Brain microvascular endothelial cell (primary cell): ENCODE measurements around the gene GPR32.

Experiments used
- DNase-seq: peaks from one replicate; pipeline ENCODE4 v3.0.0-alpha.2; 2020
- H3K27ac ChIP-seq: fragments of 250-450 bp; sonication (Bioruptor Pico); 2 replicates; pipeline ENCODE4 v1.5.1; 2020; ENCODE audit warnings: mild to moderate bottlenecking, moderate library complexity
- H3K27me3 ChIP-seq: fragments of 250-450 bp; sonication (Bioruptor Pico); replicated peaks from 2 replicates; pipeline ENCODE4 v1.5.1; 2020; ENCODE audit warnings: mild to moderate bottlenecking
- H3K36me3 ChIP-seq: fragments of 250-450 bp; sonication (Bioruptor Pico); replicated peaks from 2 replicates; pipeline ENCODE4 v1.5.1; 2020; ENCODE audit warnings: mild to moderate bottlenecking
- H3K4me3 ChIP-seq: 2 replicates; pipeline ENCODE4 v1.5.1; 2011; ENCODE audit warnings: low read depth, mild to moderate bottlenecking, control low read depth, low read length, moderate library complexity
- CTCF ChIP-seq: IDR thresholded peaks from 2 replicates; pipeline ENCODE4 v1.5.1; 2011; ENCODE audit warnings: low read depth, mild to moderate bottlenecking, moderate library complexity, low read length, control low read depth, inconsistent platforms; ENCODE audit errors: missing control alignments
- in situ Hi-C: cut with HindIII; loops from 2 replicates; pipeline ENCODE4 v1.10.0; 2017; ENCODE audit warnings: low sequenced_read_pairs, low pct_ligation_motif_present

Gene GPR32

GRCh38 chr19:50729894-50730293, 40.4 kb upstream of the GPR32 start:
- DNase-seq: no peak
- Histone ChIP-seq H3K36me3 (no peaks in the 10 kb centered on the region), H3K4me3 (no peak overlapping the region), H3K27ac (no peak overlapping the region), H3K27me3 (no peaks in the 10 kb centered on the region)
- TF ChIP-seq CTCF: no peak
- in situ Hi-C loops: no loop called here

- Histone ChIP-seq H3K27ac (no peak overlapping the region), H3K4me3 (no peak overlapping the region), H3K27me3 (no peaks in the 10 kb centered on the region), H3K36me3 (no peaks in the 10 kb centered on the region)
- DNase-seq: no peak
- TF ChIP-seq CTCF: no peak
- in situ Hi-C loops: no loop called here
These were observed 34.4 kb upstream of the GPR32 start for GRCh38 chr19:50735869-50736268.

GRCh38 chr19:50736338-50736737, 33.9 kb upstream of the GPR32 start:
- no peaks in the 10 kb centered on the region for H3K27me3 ChIP-seq
- no peaks in the 10 kb centered on the region for H3K36me3 ChIP-seq
- H3K27ac ChIP-seq: no peak overlapping the region
- in situ Hi-C loops: no loop called here
- no peak for DNase-seq
- H3K4me3 ChIP-seq: no peak overlapping the region
- TF ChIP-seq CTCF: no peak

- Histone ChIP-seq H3K4me3 (no peak overlapping the region), H3K27me3 (no peaks in the 10 kb centered on the region), H3K36me3 (no peaks in the 10 kb centered on the region), H3K27ac (no peak overlapping the region)
- in situ Hi-C loops: no loop called here
- DNase-seq: no peak
- no peak for TF ChIP-seq CTCF
These were observed 30.9 kb upstream of the GPR32 start for GRCh38 chr19:50739132-50739913.

- no peaks in the 10 kb centered on the region for H3K36me3 ChIP-seq
- no peaks in the 10 kb centered on the region for H3K27me3 ChIP-seq
- in situ Hi-C loops: no loop called here
- no peak overlapping the region for H3K27ac ChIP-seq
- no peak for TF ChIP-seq CTCF
- no peak for DNase-seq
- H3K4me3 ChIP-seq: no peak overlapping the region
These were observed 30.3 kb upstream of the GPR32 start for GRCh38 chr19:50739914-50740426.
